GM12878 (cell line): ENCODE results near the gene UBXN10. TPM values are rescaled to one million over a fixed set of nuclear protein-coding genes. Genes with fewer than 3 reads are reported as not detected.

Source experiments
- ATAC-seq: fragments of 200-7000 bp; cut with Tn5 transposase; 3 replicates; pipeline ENCODE4 v1.9.1; 2020; ENCODE audit warnings: mild to moderate bottlenecking, moderate library complexity
- BruUV-seq: library from RNA; stranded (reverse); fragments of 400-500 nt; replicated peaks from 2 replicates; lab custom pipeline; 2021; lab: Mats Ljungman, UMichigan
- CTCF ChIA-PET: fragments of 300-600 bp; sonication (Branson Sonifier 250); formaldehyde crosslinking; extraction: SDS; loops from one replicate; lab custom pipeline; 2021; ENCODE audit warnings: inconsistent platforms; lab: Yijun Ruan, JAX
- POLR2A ChIA-PET: fragments of 350-600 bp; formaldehyde crosslinking; extraction: SDS; loops from one replicate; lab custom pipeline; 2021; ENCODE audit warnings: inconsistent platforms; lab: Charles Lee
- RAD21 ChIA-PET: fragments of 300-600 bp; sonication (Branson Sonifier 250); formaldehyde crosslinking; loops from one replicate; lab custom pipeline; 2023; ENCODE audit warnings: antibody characterized with exemption; ENCODE audit not compliant: unreplicated experiment; lab: Charles Lee
- SMC1A ChIA-PET: fragments of 300-600 bp; sonication (Branson Sonifier 250); formaldehyde crosslinking; loops from one replicate; lab custom pipeline; 2023; ENCODE audit not compliant: unreplicated experiment, uncharacterized antibody; lab: Charles Lee
- DNase-seq: peaks from one replicate; pipeline ENCODE4 v3.0.0-alpha.2; 2011; ENCODE audit warnings: low read depth, low spot score
- FAIRE-seq: peaks from 3 replicates; lab custom pipeline; 2011; peaks lifted over from hg19 to GRCh38; lab: Jason Lieb, UNC
- H2AFZ ChIP-seq: 2 replicates; pipeline ENCODE4 v1.6.0; 2011; ENCODE audit warnings: low read depth, low read length, control low read depth; ENCODE audit not compliant: control insufficient read depth
- H3K27ac ChIP-seq: 2 replicates; pipeline ENCODE4 v1.5.1; 2011; ENCODE audit warnings: control low read depth; ENCODE audit not compliant: control insufficient read depth, insufficient read depth
- H3K27me3 ChIP-seq, 2 experiments: replicated peaks in 1 of 2; 2 replicates each; pipeline versions ENCODE4 v1.6.0 to v1.6.1; 2011; ENCODE audit warnings: low read length in 1 of 2; ENCODE audit not compliant: control insufficient read depth in 2 of 2, insufficient read depth in 2 of 2
- H3K36me3 ChIP-seq, 2 experiments: 2 replicates each; pipeline ENCODE4 v1.5.1; 2011; ENCODE audit warnings: low read length in 1 of 2; ENCODE audit not compliant: control insufficient read depth in 2 of 2, insufficient read depth in 2 of 2
- H3K4me1 ChIP-seq: 2 replicates; pipeline ENCODE4 v1.6.1; 2011; ENCODE audit warnings: mild to moderate bottlenecking, low read length, moderate library complexity, mixed read lengths; ENCODE audit not compliant: control insufficient read depth, insufficient read depth
- H3K4me2 ChIP-seq: 2 replicates; pipeline ENCODE4 v1.6.0; 2011; ENCODE audit warnings: control low read depth; ENCODE audit not compliant: control insufficient read depth, insufficient read depth
- H3K4me3 ChIP-seq: fragments of 200-600 bp; sonication (generic); 2 replicates; pipeline ENCODE4 v1.5.1; 2016
- H3K79me2 ChIP-seq: 2 replicates; pipeline ENCODE4 v1.6.0; 2011; ENCODE audit warnings: low read length; ENCODE audit not compliant: control insufficient read depth, insufficient read depth
- H3K9ac ChIP-seq: 2 replicates; pipeline ENCODE4 v1.8.0; 2011; ENCODE audit warnings: low read length, control low read depth, mixed read lengths; ENCODE audit not compliant: control insufficient read depth, insufficient read depth
- H3K9me3 ChIP-seq: replicated peaks from 3 replicates; pipeline ENCODE4 v1.5.1; 2011; ENCODE audit warnings: mild to moderate bottlenecking, low read length; ENCODE audit not compliant: control insufficient read depth, insufficient read depth
- H4K20me1 ChIP-seq: 2 replicates; pipeline ENCODE4 v1.6.0; 2011; ENCODE audit not compliant: control insufficient read depth, insufficient read depth
- CEBPZ ChIP-seq: fragments of 150-350 bp; IDR thresholded peaks from 2 replicates; pipeline ENCODE4 v1.6.1; 2016; ENCODE audit warnings: low read depth, low read length
- CREB1 ChIP-seq: IDR thresholded peaks from 2 replicates; pipeline ENCODE4 v1.6.1; 2012; ENCODE audit warnings: low read depth, mild to moderate bottlenecking, inconsistent platforms
- ETV6 ChIP-seq, 2 experiments: fragments of 450-650 bp in 1 of 2; IDR thresholded peaks in 1 of 2; conservative IDR thresholded peaks in 1 of 2; 2 replicates each; pipeline ENCODE4 v1.6.1; 2014; ENCODE audit warnings: antibody characterized with exemption in 1 of 2, borderline replicate concordance in 1 of 2, low read depth in 1 of 2, mild to moderate bottlenecking in 1 of 2, moderate library complexity in 1 of 2
- GABPA ChIP-seq: IDR thresholded peaks from 2 replicates; pipeline ENCODE4 v1.6.1; 2014; ENCODE audit warnings: antibody characterized with exemption, low read depth, mild to moderate bottlenecking, inconsistent platforms
- HDAC2 ChIP-seq: fragments of 200-600 bp; sonication (generic); IDR thresholded peaks from 2 replicates; pipeline ENCODE4 v1.6.1; 2017
- PAX8 ChIP-seq: fragments of 450-650 bp; IDR thresholded peaks from 2 replicates; pipeline ENCODE4 v1.6.1; 2017; ENCODE audit warnings: mild to moderate bottlenecking, moderate library complexity
- POLR2AphosphoS2 ChIP-seq: IDR thresholded peaks from 2 replicates; pipeline ENCODE4 v1.6.1; 2011; ENCODE audit warnings: low read depth, mild to moderate bottlenecking, low read length, improper control_type of control experiment, moderate library complexity
- RAD21 ChIP-seq: IDR thresholded peaks from 2 replicates; pipeline ENCODE4 v1.6.1; 2011; ENCODE audit warnings: mild to moderate bottlenecking, low read depth, low read length, moderate library complexity; ENCODE audit not compliant: insufficient read depth
- SMC3 ChIP-seq: IDR thresholded peaks from 2 replicates; pipeline ENCODE4 v1.6.1; 2011; ENCODE audit warnings: low read length, improper control_type of control experiment, borderline replicate concordance
- SUZ12 ChIP-seq: fragments of 200-600 bp; sonication (generic); IDR thresholded peaks from one replicate; pipeline ENCODE4 v1.6.1; 2018; ENCODE audit warnings: antibody characterized with exemption, mild to moderate bottlenecking; ENCODE audit not compliant: unreplicated experiment
- WRNIP1 ChIP-seq: IDR thresholded peaks from 2 replicates; pipeline ENCODE4 v1.6.1; 2011; ENCODE audit warnings: low read depth, low read length, improper control_type of control experiment, borderline replicate concordance
- YY1 ChIP-seq: IDR thresholded peaks from 2 replicates; pipeline ENCODE4 v1.6.1; 2011; ENCODE audit warnings: low read depth, mild to moderate bottlenecking, low read length
- WGBS: methylation state at CpG from one replicate; pipeline ENCODE4 v1.1.6; 2016; ENCODE audit warnings: low lambda C conversion rate; ENCODE audit not compliant: insufficient replicate concordance, insufficient coverage; ENCODE audit errors: missing lambda C conversion rate; 5-methylcytosine and 5-hydroxymethylcytosine counted together
- in situ Hi-C: fragments of 300-500 bp; cut with MboI; formaldehyde crosslinking; loops from 9 replicates; pipeline ENCODE4 v1.14.3; 2018; ENCODE audit warnings: mixed read lengths
- intact Hi-C: fragments of 100-400 bp; cut with micrococcal nuclease; formaldehyde crosslinking; loops from one replicate; pipeline ENCODE4 v1.14.2; 2022; ENCODE audit not compliant: unreplicated experiment
- polyA plus RNA-seq, 11 experiments: library from polyadenylated mRNA; depleted of rRNA in 4 of 11; unstranded in 6 of 11; stranded (reverse) in 5 of 11; fragments of >200 nt; fragmentation: Nextera tagmentation in 4 of 11; fragmentation: Illumina TruSeq in 1 of 11; extraction: Ambion mirVana in 4 of 11; extraction: Trizol in 1 of 11; gene quantifications; 1 replicate in 1 of 11; 2 replicates in 10 of 11; pipeline versions ENCODE4 v1.2.1 to v1.2.3, GENCODE V29; 2011 to 2016; ENCODE audit warnings: inconsistent platforms in 2 of 11, missing spikeins in 2 of 11, low read depth in 1 of 11
- total RNA-seq, 4 experiments: library from RNA; depleted of rRNA in 3 of 4; stranded (reverse); fragments of >200 nt in 3 of 4; fragmentation: Illumina TruSeq in 1 of 4; extraction: Trizol in 1 of 4; gene quantifications; 2 replicates each; pipeline versions ENCODE4 v1.2.1 to v1.2.3, GENCODE V29; 2013 to 2021

Gene UBXN10
- total and polyA plus RNA-seq, 10 of the 15 experiments (the other 5 are each of a cell fraction or from before 2014, with no cell fraction given), result 0.03 to 0.15 (median 0.06) TPM; not detected in 7

- Histone ChIP-seq H3K4me2 (no peak overlapping the region), H3K27ac (no peak overlapping the region), H3K27me3 (peaks cover 4% of the 10 kb centered on the region in 2 experiments), H2AFZ (no peak overlapping the region), H3K9ac (no peak overlapping the region), H3K36me3 (no peaks in the 10 kb centered on the region), H3K4me3 (no peak overlapping the region), H4K20me1 (no peaks in the 10 kb centered on the region), H3K4me1 (no peaks in the 10 kb centered on the region), H3K79me2 (no peaks in the 10 kb centered on the region), H3K9me3 (no peaks in the 10 kb centered on the region)
- FAIRE-seq (no peak), ATAC-seq (no peak), DNase-seq (no peak)
- CTCF ChIA-PET, result interaction anchor here (0.8 to 5.3 kb wide), 12 partner anchors 11 to 279 kb away, joined by 3 to 52 read pairs (median 6); no protein-coding TSS in a partner anchor
- intact Hi-C loops (loop anchor here (10.0 kb wide), 1 partner anchor 219 kb away; the partner anchor contains the start of gene PLA2G2A), in situ Hi-C loops (loop anchor here (5.0 kb wide), 1 partner anchor 277 kb away; no protein-coding TSS in a partner anchor)
- TF ChIP-seq POLR2AphosphoS2, result no peak
- POLR2A ChIA-PET, result no interaction called here
- SMC1A ChIA-PET, result interaction anchor here (1.1 to 3.5 kb wide), 5 partner anchors 25 to 289 kb away, joined by 3 to 12 read pairs (median 8); no protein-coding TSS in a partner anchor
- no TSS peak for BruUV-seq
- 45% methylated on average over 2 of the region's 2 CpGs for WGBS
- RAD21 ChIA-PET, result no interaction called here
Observed at GRCh38 chr1:20194224-20194623, 8.3 kb downstream of the UBXN10 start.

- intact Hi-C loops (loop anchor here (1.0 to 10.0 kb wide), 5 partner anchors 30 to 277 kb away; partner anchors contain the start of gene PLA2G2A), in situ Hi-C loops (loop anchor here (5.0 kb wide), 1 partner anchor 278 kb away; no protein-coding TSS in a partner anchor)
- Histone ChIP-seq H4K20me1 (no peaks in the 10 kb centered on the region), H3K36me3 (no peaks in the 10 kb centered on the region), H2AFZ (peak overlapping the region; percentile 10; the same call in 1 of the 2 replicates), H3K9me3 (no peaks in the 10 kb centered on the region), H3K4me2 (peak overlapping the region; percentile 27), H3K4me3 (no peak overlapping the region), H3K27me3 (peaks cover 0 to 5% of the 10 kb centered on the region in 2 experiments; a peak in 2 of 4 replicates), H3K4me1 (no peaks in the 10 kb centered on the region), H3K27ac (no peak overlapping the region), H3K9ac (no peak overlapping the region), H3K79me2 (no peaks in the 10 kb centered on the region)
- ChIA-PET POLR2A (no interaction called here), RAD21 (interaction anchor here (1.4 to 2.1 kb wide), 3 partner anchors 43 to 279 kb away, joined by 5 to 10 read pairs (median 6); no protein-coding TSS in a partner anchor), SMC1A (interaction anchor here (0.9 to 3.5 kb wide), 12 partner anchors 11 to 299 kb away, joined by 3 to 12 read pairs (median 5); no protein-coding TSS in a partner anchor), CTCF (interaction anchor here (1.0 to 5.3 kb wide), 15 partner anchors 11 to 285 kb away, joined by 3 to 52 read pairs (median 6); no protein-coding TSS in a partner anchor)
- FAIRE-seq, result peak; percentile 44
- DNase-seq, result peak; percentile 13
- ATAC-seq, result peak; percentile 91
- WGBS, result 5% methylated on average over 15 of the region's 15 CpGs
- BruUV-seq, result no TSS peak
- TF ChIP-seq WRNIP1 (no peak), CREB1 (no peak), HDAC2 (no peak), ETV6 (conservative IDR thresholded peaks at IDR 0.05 in 1 of 2, IDR thresholded peaks at IDR 0.05 in 1 of 2; ENCODE audit: borderline replicate concordance in 1 of 2, low read depth in 1 of 2) (no peak), GABPA (no peak), YY1 (peak; percentile 79; the same call in 1 of the 2 replicates), RAD21 (peak; percentile 78), PAX8 (no peak), SUZ12 (no peak), CEBPZ (no peak), SMC3 (peak; percentile 92)
Observed at GRCh38 chr1:20194757-20195461, 9.0 kb downstream of the UBXN10 start.
